Activated naive CD4-positive, alpha-beta T cell treated with anti-CD3 and anti-CD28 coated beads, Interleukin-2, amount 10 ng/mL, durations not matched to agents 7 days and 5 days (primary cell): ENCODE results near the gene PAX3.

ENCODE experiments used
- CTCF ChIA-PET: fragments of 350-600 bp; sonication (Branson Sonifier 250); formaldehyde crosslinking; loops from one replicate; lab custom pipeline; 2021; ENCODE audit warnings: antibody characterized with exemption; lab: Charles Lee
- DNase-seq: peaks from one replicate; pipeline ENCODE4 v3.0.0-alpha.2; 2020
- H3K27ac Mint-ChIP-seq: one replicate; pipeline ENCODE4 v1.8.0; 2021; ENCODE audit warnings: mild to moderate bottlenecking, moderate library complexity, mixed read lengths
- H3K27me3 Mint-ChIP-seq: one replicate; pipeline ENCODE4 v1.8.0; 2021; ENCODE audit warnings: mild to moderate bottlenecking, mixed read lengths
- H3K36me3 Mint-ChIP-seq: one replicate; pipeline ENCODE4 v1.8.0; 2021; ENCODE audit warnings: mixed read lengths
- H3K4me1 Mint-ChIP-seq: one replicate; pipeline ENCODE4 v1.8.0; 2021; ENCODE audit warnings: mixed read lengths
- H3K4me3 Mint-ChIP-seq: one replicate; pipeline ENCODE4 v1.8.0; 2021; ENCODE audit warnings: mild to moderate bottlenecking, moderate library complexity, mixed read lengths
- H3K9me3 Mint-ChIP-seq: one replicate; pipeline ENCODE4 v1.8.0; 2021; ENCODE audit warnings: mixed read lengths

The PAX3 gene

GRCh38 chr2:222298311-222299150 lies at the start of gene PAX3:
PAX3 (minus strand) TSS chr2:222298998; CDS start chr2:222298615, 383 bp downstream.
- peaks cover 36% of the 10 kb centered on the region for H3K4me1 Mint-ChIP-seq
- DNase-seq, result no peak
- H3K27ac Mint-ChIP-seq, result peak within 1 kb of the TSS; percentile 68
- H3K9me3 Mint-ChIP-seq, result peaks cover 9% of the 10 kb centered on the region
- H3K27me3 Mint-ChIP-seq, result peaks cover 100% of the 10 kb centered on the region
- H3K4me3 Mint-ChIP-seq, result no peak within 1 kb of the TSS
- CTCF ChIA-PET, result no interaction called here
- peaks cover 16% of the 10 kb centered on the region for H3K36me3 Mint-ChIP-seq

DNA sequence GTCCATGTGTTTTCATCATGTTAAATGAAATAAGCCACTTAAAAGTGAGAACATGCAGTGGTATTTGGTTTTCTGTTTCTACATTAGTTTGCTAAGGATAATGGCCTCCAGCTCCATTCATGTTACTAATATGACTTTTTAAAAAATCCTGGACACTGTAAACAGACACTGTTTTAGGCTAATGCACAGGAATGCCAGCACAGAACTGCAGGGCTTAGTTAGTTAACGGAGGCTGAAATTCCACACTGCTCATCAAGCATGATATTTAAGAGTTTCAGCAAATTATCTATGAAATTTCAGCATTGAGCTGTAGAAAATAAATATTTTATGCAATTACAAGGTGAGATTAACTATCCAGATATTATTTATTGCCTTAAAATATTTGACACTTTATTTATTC lies 42.5 kb upstream of the PAX3 start:
- Mint-ChIP-seq H3K36me3 (no peaks in the 10 kb centered on the region), H3K27ac (no peak overlapping the region), H3K9me3 (no peaks in the 10 kb centered on the region), H3K4me3 (no peak overlapping the region), H3K27me3 (no peaks in the 10 kb centered on the region), H3K4me1 (no peaks in the 10 kb centered on the region)
- CTCF ChIA-PET, result no interaction called here
- DNase-seq, result no peak

DNA sequence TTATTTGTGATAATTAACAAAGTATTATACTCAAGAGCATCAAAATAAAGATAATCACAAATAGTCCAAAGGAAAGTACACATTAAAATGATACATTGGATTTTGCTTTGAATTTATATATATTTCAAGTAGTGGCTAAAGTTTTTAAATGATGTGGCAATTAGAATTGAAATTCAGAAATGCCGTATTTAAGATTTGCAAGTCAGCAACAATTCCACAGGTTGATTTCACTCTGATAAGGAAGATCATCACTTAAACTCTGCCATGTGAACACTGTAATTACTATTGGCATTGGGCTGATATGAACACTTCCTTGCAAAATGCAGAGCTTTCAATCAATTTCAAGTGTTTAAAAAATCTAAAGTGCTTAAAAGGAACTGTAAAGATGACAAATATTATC lies 39.6 kb upstream of the PAX3 start:
- Mint-ChIP-seq H3K27me3 (no peaks in the 10 kb centered on the region), H3K36me3 (no peaks in the 10 kb centered on the region), H3K4me1 (no peaks in the 10 kb centered on the region), H3K27ac (no peak overlapping the region), H3K4me3 (no peak overlapping the region), H3K9me3 (no peaks in the 10 kb centered on the region)
- no peak for DNase-seq
- CTCF ChIA-PET, result no interaction called here

GRCh38 chr2:222336931-222337330 lies 38.1 kb upstream of the PAX3 start:
- CTCF ChIA-PET, result interaction anchor here (0.7 kb wide), 1 partner anchor 10 kb away, joined by 3 read pairs; no protein-coding TSS in a partner anchor
- Mint-ChIP-seq H3K36me3 (no peaks in the 10 kb centered on the region), H3K4me1 (no peaks in the 10 kb centered on the region)

DNA sequence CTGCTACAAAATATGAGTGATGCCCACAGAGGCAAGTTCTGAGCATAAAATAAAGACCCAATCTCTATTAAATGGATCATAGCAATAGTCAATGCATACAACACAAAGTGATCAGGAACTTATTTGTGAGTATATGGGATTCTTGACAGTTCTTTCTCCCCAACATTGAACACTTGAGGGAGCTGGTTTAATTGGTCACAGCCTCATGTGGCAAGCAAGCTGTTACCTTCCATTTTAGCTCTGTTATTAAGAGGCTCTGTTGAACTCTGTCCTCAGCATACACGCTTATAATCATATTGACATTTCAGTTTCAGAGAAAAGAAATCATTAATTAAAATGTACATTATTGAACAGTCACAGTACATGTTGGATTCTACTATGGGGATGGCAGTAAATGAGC lies 37.6 kb upstream of the PAX3 start:
- Mint-ChIP-seq H3K27me3 (no peaks in the 10 kb centered on the region), H3K36me3 (no peaks in the 10 kb centered on the region), H3K27ac (no peak overlapping the region), H3K4me1 (no peaks in the 10 kb centered on the region), H3K4me3 (no peak overlapping the region), H3K9me3 (peaks cover 2% of the 10 kb centered on the region)
- CTCF ChIA-PET, result no interaction called here
- no peak for DNase-seq

More at GRCh38 chr2:222336931-222337330, 38.1 kb upstream of the PAX3 start:
- Mint-ChIP-seq H3K27me3 (no peaks in the 10 kb centered on the region), H3K27ac (no peak overlapping the region), H3K4me3 (no peak overlapping the region), H3K9me3 (peaks cover 2% of the 10 kb centered on the region)
- DNase-seq, result no peak

DNA sequence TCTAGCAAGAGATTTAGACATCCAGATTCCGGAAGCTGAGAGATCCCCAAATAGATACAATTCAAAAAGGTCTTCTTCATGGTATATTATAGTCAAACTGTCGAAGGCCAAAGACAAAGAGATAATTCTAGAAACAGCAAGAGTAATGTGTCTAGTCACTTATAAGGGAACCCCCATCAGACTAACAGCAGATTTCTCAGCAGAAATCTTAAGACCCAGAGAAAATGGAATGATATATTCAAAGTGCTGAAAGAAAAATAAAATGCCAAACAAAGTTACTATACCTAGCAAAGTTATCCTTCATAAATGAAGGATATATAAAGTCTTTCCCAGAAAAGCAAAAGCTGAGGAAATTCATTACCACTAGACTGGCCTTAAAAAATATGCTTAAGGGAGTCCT lies 36.1 kb upstream of the PAX3 start:
- no peaks in the 10 kb centered on the region for H3K36me3 Mint-ChIP-seq
- no peak for DNase-seq
- H3K9me3 Mint-ChIP-seq, result peaks cover 2% of the 10 kb centered on the region
- no peaks in the 10 kb centered on the region for H3K4me1 Mint-ChIP-seq
- no peak overlapping the region for H3K4me3 Mint-ChIP-seq
- no peak overlapping the region for H3K27ac Mint-ChIP-seq
- H3K27me3 Mint-ChIP-seq, result no peaks in the 10 kb centered on the region
- CTCF ChIA-PET, result no interaction called here

GRCh38 chr2:222333397-222333796 lies 34.6 kb upstream of the PAX3 start:
- peaks cover 2% of the 10 kb centered on the region for H3K9me3 Mint-ChIP-seq
- no peaks in the 10 kb centered on the region for H3K36me3 Mint-ChIP-seq
- CTCF ChIA-PET, result no interaction called here
- H3K27ac Mint-ChIP-seq, result no peak overlapping the region
- no peak for DNase-seq
- no peaks in the 10 kb centered on the region for H3K4me1 Mint-ChIP-seq
- no peak overlapping the region for H3K4me3 Mint-ChIP-seq
- H3K27me3 Mint-ChIP-seq, result no peaks in the 10 kb centered on the region

DNA sequence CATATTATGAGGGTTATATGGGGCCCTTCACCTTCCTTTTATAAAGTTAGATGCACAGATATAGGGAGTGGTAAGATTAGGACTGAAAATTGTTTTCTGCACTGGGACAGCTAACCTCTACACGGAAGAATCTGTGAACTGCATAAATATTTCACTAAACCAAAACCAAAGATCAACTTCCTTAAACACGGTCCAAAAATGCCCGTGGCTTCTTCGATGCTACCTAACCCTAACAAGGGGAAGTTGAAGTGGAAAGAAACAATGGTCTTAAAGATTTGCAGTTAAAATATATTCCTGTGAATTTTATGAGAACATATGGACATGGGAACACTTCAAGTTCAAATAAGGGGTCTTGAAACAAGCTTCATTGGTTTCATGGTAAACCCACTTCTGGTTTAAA lies 33.3 kb upstream of the PAX3 start:
- peaks cover 2% of the 10 kb centered on the region for H3K9me3 Mint-ChIP-seq
- no peak overlapping the region for H3K27ac Mint-ChIP-seq
- no peaks in the 10 kb centered on the region for H3K4me1 Mint-ChIP-seq
- DNase-seq, result no peak
- no peaks in the 10 kb centered on the region for H3K27me3 Mint-ChIP-seq
- CTCF ChIA-PET, result interaction anchor here (1.1 kb wide), 1 partner anchor 14 kb away, joined by 3 read pairs; no protein-coding TSS in a partner anchor
- no peak overlapping the region for H3K4me3 Mint-ChIP-seq
- H3K36me3 Mint-ChIP-seq, result no peaks in the 10 kb centered on the region

- DNase-seq, result no peak
- no peak overlapping the region for H3K4me3 Mint-ChIP-seq
- CTCF ChIA-PET, result no interaction called here
- H3K4me1 Mint-ChIP-seq, result no peaks in the 10 kb centered on the region
- H3K9me3 Mint-ChIP-seq, result peaks cover 2% of the 10 kb centered on the region
- H3K27ac Mint-ChIP-seq, result no peak overlapping the region
- H3K27me3 Mint-ChIP-seq, result no peaks in the 10 kb centered on the region
- H3K36me3 Mint-ChIP-seq, result no peaks in the 10 kb centered on the region
Observed at GRCh38 chr2:222330910-222331309, 32.1 kb upstream of the PAX3 start.

GRCh38 chr2:222322236-222322635 lies 23.4 kb upstream of the PAX3 start:
- Mint-ChIP-seq H3K27me3 (peaks cover 50% of the 10 kb centered on the region), H3K4me3 (no peak overlapping the region), H3K4me1 (peaks cover 13% of the 10 kb centered on the region), H3K27ac (no peak overlapping the region), H3K9me3 (no peaks in the 10 kb centered on the region), H3K36me3 (peaks cover 1% of the 10 kb centered on the region)
- DNase-seq, result no peak
- CTCF ChIA-PET, result interaction anchor here (1.2 kb wide), 1 partner anchor 240 kb away, joined by 5 read pairs; no protein-coding TSS in a partner anchor

- peak overlapping the region; percentile 55 for H3K4me3 Mint-ChIP-seq
- peaks cover 1% of the 10 kb centered on the region for H3K36me3 Mint-ChIP-seq
- CTCF ChIA-PET, result interaction anchor here (1.3 kb wide), 1 partner anchor 14 kb away, joined by 3 read pairs; no protein-coding TSS in a partner anchor
- peaks cover 54% of the 10 kb centered on the region for H3K27me3 Mint-ChIP-seq
- H3K27ac Mint-ChIP-seq, result peak overlapping the region; percentile 56
- no peak for DNase-seq
- H3K4me1 Mint-ChIP-seq, result peaks cover 13% of the 10 kb centered on the region
- H3K9me3 Mint-ChIP-seq, result no peaks in the 10 kb centered on the region
Observed at GRCh38 chr2:222320436-222321395, 21.9 kb upstream of the PAX3 start.

DNA sequence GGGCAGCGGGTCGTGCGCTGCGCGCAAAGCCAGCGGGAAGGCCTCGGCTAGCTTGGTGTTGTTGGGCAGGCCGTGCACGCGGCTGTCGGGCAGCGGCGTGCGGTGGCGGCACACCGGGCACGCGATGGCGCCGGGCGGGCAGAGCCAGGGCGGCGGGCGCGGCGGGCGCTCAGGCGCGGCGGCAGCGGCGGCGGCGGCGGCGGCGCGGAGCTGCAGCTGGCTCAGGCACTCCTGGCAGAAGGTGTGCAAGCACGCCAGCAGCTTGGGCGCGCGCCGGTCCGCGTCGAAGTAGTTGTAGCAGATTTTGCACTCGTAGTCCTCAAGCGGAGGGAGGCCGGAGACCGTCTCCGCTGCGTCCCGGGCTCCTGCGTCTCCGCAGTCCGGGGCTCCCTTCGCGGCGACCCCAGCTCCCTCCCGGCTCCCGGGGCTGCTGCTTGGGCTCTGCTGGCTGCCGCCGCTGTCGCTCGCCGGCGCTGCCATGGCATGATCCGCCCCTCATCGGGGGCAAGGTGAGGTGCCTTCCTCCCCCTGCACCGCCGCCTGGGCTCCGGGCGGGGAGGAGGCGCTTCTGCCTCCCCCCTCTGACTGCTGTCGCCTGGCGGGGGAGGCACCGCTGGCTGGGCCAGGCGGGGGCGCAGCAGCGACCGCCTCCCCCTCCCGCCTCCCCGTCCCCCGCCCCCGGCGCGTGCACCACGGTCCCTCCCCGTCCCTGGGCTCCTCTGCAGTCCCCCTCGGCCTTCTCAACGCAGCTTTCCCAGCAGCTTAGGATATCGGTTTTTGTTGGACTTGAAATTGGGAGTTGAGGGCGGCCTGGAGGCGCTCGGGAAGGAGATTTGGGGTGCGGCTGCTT lies 21.0 kb upstream of the PAX3 start:
- Mint-ChIP-seq H3K27me3 (peaks cover 48% of the 10 kb centered on the region), H3K9me3 (no peaks in the 10 kb centered on the region), H3K36me3 (peaks cover 1% of the 10 kb centered on the region), H3K4me3 (no peak overlapping the region), H3K27ac (peak overlapping the region; percentile 33), H3K4me1 (peaks cover 13% of the 10 kb centered on the region)
- DNase-seq, result peak; percentile 39
- CTCF ChIA-PET, result interaction anchor here (2.9 kb wide), 1 partner anchor 243 kb away, joined by 60 read pairs; no protein-coding TSS in a partner anchor
